ENCODE results near the gene EGFR.

DNA sequence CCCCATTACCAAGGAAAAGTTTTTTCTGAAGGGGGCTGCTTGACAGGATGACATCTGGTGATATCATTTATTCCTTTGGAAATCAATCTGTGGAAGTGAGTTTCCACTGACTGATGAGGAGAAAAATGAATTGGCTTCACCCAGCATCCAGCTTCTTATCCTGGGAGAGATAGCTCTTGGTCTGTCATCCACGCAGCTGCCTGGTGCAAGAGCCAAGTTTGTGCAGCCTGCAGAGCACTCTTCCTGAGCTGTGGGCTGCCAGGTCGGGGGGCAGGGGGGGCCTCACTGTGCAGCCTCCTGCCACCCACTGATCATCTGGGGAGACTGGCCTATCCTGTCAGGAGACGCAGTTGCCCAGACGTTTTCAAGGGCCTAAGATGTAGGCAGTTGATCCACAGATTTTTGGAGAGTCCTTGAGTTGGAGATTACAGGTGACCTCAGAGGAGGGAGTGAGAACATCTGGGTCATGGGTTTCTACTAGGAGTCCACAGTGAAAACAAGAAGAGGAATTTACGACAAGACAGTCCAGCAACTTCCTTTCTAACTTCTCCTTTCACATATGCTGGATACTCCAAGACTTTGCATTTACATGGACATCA is 75.4 kb downstream of the EGFR start:
- TF ChIP-seq, protein P1, sequence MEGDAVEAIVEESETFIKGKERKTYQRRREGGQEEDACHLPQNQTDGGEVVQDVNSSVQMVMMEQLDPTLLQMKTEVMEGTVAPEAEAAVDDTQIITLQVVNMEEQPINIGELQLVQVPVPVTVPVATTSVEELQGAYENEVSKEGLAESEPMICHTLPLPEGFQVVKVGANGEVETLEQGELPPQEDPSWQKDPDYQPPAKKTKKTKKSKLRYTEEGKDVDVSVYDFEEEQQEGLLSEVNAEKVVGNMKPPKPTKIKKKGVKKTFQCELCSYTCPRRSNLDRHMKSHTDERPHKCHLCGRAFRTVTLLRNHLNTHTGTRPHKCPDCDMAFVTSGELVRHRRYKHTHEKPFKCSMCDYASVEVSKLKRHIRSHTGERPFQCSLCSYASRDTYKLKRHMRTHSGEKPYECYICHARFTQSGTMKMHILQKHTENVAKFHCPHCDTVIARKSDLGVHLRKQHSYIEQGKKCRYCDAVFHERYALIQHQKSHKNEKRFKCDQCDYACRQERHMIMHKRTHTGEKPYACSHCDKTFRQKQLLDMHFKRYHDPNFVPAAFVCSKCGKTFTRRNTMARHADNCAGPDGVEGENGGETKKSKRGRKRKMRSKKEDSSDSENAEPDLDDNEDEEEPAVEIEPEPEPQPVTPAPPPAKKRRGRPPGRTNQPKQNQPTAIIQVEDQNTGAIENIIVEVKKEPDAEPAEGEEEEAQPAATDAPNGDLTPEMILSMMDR (IDR thresholded peaks at IDR 0.05) = no peak
- TF ChIP-seq POLR2AphosphoS5 (IDR thresholded peaks at IDR 0.05) (no peak), POLR2A (IDR thresholded peaks at IDR 0.05; ENCODE audit: low read depth) (no peak)

Measured in esophagus muscularis mucosa (tissue), 3 donors.